GM19328 (cell line): Measurements from ENCODE around the gene ODAD4.

Experiments
- ATAC-seq: cut with Tn5 transposase; IDR thresholded peaks from one replicate; pipeline ENCODE4 v1.9.1; 2021; ENCODE audit warnings: mild to moderate bottlenecking, moderate library complexity; ENCODE audit not compliant: unreplicated experiment

The ODAD4 gene

GRCh38 chr17:41939044-41939692, 8.8 kb downstream of the ODAD4 start:
- ATAC-seq = no peak

GRCh38 chr17:41939693-41940090, 9.3 kb downstream of the ODAD4 start:
- no peak for ATAC-seq

DNA sequence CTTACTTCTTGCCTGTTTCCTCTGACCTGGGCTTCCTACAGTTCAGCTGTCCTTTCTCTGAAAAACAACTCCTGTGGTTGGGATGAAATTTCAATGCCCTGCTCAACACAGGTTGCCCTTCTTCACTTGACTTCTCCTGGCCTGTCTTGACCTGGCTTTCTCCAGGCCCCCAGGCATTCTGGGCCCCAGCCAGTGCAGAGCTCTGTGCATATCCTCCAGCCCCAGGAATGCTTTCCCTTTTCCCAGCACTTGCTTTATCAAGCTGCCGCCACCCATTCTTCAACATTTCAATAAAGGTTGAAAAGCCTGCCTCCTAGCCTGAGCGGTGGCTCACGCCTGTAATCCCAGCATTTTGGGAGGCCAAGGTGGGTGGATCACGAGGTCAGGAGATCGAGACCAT, 10.8 kb downstream of the ODAD4 start:
- ATAC-seq = no peak

DNA sequence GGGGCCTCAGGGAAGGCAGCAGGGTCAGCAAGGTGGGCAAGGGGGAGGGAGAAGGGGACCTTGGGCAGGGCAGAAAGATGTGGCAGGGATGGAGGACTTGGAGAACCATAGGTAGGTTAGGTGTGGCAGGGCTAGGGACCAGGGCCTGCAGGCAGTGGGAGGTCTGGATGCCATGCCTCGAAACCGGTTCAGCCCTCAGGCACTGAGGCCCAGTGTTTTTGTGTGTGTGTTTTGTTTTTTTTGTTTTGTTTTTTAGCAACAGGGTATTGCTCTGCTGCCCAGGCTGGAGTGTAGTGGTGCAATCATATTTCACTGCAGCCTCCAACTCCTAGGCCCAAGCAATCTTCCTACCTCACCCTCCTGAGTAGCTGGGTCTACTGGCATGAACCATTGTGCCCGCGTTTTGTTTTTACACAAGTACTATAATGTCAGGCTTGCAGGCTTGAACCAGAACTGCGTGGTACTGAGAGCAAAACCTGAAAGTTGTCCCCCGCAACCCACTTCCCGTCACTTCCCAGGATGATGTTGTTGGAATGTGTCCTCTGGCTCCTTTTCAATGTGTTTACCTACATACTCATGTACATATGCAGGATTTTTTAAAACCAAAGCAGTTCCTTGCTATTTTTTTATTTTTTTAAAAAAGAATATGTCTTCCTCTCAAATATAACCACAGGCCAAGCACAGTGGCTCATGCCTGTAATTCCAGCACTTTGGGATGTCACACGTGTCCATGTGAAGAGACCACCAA, 12.4 kb downstream of the ODAD4 start:
- no peak for ATAC-seq

GRCh38 chr17:41943492-41943891, 13.1 kb downstream of the ODAD4 start:
- ATAC-seq = no peak

- ATAC-seq = no peak
Observed at GRCh38 chr17:41944943-41945342, 14.5 kb downstream of the ODAD4 start.

GRCh38 chr17:41948762-41949460, 18.5 kb downstream of the ODAD4 start:
- no peak for ATAC-seq

- ATAC-seq = no peak
Observed at GRCh38 chr17:41956522-41956921, 26.1 kb downstream of the ODAD4 start.

GRCh38 chr17:41957031-41957868, 26.8 kb downstream of the ODAD4 start:
- ATAC-seq = no peak

DNA sequence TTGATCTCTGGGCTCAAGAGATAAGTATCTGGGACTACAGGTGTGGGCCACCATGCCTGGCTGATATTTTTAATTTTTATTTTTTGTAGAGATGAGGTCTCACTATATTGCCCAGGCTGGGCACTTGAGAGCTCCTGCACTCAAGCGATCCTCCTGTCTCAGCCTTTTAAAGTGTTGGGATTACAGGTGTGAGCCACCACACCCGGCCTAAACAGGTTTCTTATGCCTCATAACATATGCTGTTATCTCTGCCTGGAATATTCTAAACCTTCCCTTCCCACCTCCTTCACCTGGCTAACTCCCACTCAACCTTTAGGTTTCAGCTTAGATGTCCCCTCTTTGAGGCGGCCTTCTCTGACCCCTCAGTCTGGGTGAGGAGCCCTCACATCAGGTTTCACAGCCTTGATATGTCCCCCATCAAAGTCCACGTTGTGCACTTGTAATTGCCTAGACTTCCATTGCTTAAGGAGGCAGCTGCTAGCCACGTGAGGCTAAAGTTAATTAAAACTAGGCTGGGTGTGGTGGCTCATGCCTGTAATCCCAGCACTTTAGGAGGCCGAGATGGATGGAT, 27.5 kb downstream of the ODAD4 start:
- ATAC-seq = no peak

DNA sequence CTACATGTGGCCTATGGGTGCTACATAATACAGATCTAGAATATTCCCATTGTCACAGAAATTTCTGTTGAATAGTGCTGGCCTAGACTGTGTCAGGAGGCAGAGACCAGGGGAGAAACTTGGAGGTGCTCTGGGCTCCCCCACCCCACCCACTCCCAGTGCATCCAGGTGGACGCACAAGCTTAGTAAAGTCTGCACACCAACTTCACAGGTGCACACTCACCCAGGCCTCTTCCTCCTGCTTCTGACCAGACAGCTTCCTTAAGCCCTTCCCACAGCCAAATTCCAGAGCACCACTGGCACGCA, 28.6 kb downstream of the ODAD4 start:
- no peak for ATAC-seq

DNA sequence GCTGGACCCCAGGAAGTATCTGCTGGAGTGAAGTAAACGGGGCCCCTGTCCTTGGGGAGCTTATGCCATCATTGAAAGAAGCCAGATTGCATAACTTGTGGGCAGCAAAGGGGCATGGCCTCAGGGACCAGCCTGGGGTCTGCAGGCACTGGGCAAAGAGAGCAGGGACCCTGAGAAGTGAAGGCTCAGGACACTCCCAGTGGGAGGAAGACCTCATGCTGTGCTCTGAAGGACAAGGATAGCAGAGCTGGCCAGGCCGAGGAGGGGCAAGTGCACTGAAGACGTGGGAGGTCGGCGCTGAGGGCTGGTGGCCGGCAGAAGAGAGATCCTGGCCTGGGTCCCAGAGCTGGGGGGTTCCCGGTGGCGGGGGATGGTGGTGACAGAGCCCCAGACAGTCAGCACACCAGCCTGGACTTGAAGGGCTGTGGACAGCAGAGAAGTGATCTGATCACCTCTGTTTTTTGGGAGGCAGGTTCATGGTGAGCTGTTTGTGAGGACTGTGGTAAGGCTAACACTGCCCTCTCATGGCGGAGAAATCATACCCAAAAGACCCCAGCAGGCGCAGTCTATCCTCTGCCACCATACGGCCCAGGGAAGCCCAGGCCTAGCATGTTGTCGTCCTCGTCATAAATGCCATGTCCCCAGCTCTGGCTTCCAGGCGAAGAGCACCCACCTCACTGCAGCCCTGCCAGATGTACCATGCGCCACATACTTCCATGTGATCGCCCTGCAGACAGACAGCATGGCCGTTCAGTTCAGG, 29.1 kb downstream of the ODAD4 start:
- no peak for ATAC-seq

GRCh38 chr17:41962111-41962510, 31.7 kb downstream of the ODAD4 start:
- no peak for ATAC-seq

DNA sequence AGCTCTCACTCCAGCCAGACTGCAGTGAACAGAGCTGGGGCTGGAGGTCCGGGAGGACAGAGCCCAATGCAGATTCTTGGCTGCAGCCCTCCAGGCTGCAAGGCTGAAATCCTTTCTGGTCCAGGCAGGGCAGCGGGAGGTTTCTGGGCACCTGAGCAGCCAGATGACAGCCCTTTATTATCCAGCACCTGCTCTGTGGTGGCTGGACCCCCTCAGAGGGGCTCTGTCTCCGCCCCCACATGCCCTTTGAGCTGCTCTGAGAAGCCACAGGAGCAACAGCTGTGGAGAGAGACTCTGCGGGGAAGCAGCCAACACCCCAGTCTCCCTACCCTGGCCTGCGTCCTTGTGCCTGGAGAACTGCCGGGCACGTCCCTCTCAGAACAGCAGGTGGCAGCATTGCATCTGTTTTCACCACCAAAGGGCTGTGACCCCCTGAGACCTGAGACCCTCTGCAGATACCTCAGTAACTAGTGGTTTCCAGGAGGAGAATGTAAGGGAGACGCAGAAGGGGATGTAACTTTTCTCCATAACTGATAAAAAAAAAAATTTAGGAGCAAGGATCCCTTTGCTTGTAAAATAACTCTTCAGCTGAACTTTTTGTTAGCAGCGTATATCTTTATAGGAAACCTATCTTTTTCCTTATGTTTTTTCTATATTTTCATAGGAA, 32.5 kb downstream of the ODAD4 start:
- ATAC-seq = no peak

- ATAC-seq = no peak
Observed at GRCh38 chr17:41965694-41966462, 35.5 kb downstream of the ODAD4 start.

GRCh38 chr17:41966463-41967140, 36.2 kb downstream of the ODAD4 start, which contains the start of gene CNP:
TSS of gene CNP (plus strand) at chr17:41966795. CDS start at chr17:41966885, 90 bp downstream.
- peak; percentile 73 for ATAC-seq

DNA sequence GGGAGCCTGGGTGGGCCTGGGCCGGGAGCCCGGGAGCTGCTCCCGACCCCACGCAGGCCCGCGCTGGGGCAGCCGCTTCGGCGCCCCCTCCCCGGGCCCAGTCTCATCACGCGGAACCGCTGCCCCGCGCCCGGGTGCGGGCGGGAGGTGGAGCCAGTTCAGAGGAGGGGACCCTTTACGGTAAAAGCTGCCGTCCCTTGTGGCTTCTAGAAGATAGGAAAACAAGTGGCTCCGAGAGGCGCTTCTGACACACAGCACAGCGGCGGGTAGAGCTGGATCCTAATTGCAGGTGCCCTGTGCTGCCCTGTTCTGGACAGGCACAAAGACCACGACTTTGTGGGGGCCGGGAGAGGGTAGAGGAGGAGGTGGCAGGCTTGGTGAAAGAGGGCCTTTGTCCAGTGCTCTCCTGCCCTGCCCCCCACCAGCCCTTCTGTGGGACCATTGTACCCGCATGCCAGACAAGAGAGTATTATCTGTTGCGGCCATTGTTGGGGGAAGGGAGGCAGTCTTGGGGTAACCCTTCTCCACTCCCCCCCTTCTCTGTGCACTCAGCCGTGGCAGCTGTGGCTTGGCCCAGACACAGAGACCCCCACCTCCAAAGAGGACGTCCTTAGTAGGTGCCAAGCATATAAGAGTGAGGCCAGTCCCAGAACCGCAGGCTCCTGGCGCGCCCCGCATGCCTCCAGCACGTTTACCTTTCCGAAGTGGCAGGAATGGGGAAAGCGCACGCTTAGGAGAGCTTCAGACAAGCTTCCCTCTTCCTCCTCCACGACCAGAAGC, 36.9 kb downstream of the ODAD4 start:
- no peak for ATAC-seq
